Motor neuron (in vitro differentiated cells): Measurements from ENCODE around the gene PRDM8. TPM values are rescaled to one million over a fixed set of nuclear protein-coding genes. Genes with fewer than 3 reads are reported as not detected.

ENCODE experiments used
- ATAC-seq, 8 experiments: fragments of 200-7000 bp; cut with Tn5 transposase; replicated peaks in 6 of 8; 2 replicates each; pipeline ENCODE4 v1.8.0; 2021; ENCODE audit warnings: mild to moderate bottlenecking in 8 of 8, moderate library complexity in 8 of 8
- H3K27ac ChIP-seq, 2 donors: fragments of 250-450 bp; sonication (Bioruptor Pico); 2 replicates each; pipeline ENCODE4 v1.9.0; 2021; ENCODE audit warnings: antibody characterized with exemption in 2 of 2, mild to moderate bottlenecking in 2 of 2, moderate library complexity in 1 of 2
- H3K4me1 ChIP-seq, 2 donors: fragments of 250-450 bp; sonication (Bioruptor Pico); replicated peaks in 1 of 2; 2 replicates each; pipeline ENCODE4 v1.6.1; 2021; ENCODE audit warnings: antibody characterized with exemption in 2 of 2, mild to moderate bottlenecking in 2 of 2, moderate library complexity in 1 of 2
- H3K4me3 ChIP-seq, 5 donors: fragments of 250-450 bp; sonication (Bioruptor Pico); 2 replicates each; pipeline ENCODE4 v1.9.0; 2021; ENCODE audit warnings: antibody characterized with exemption in 5 of 5, mild to moderate bottlenecking in 5 of 5, moderate library complexity in 4 of 5
- WGBS, 10 experiments: fragments of 450-650 bp; shearing (Covaris generic); methylation state at CpG; one replicate each; pipeline ENCODE4 v1.0.0; 2022; 5-methylcytosine and 5-hydroxymethylcytosine counted together
- in situ Hi-C, 9 experiments: fragments of 400-800 bp; cut with MboI; loops; one replicate each; pipeline ENCODE4 v1.15.0; 2021; ENCODE audit warnings: low sequenced_read_pairs in 9 of 9, low pct_unique_long_range_greater_than_20kb in 2 of 9; ENCODE audit not compliant: unreplicated experiment in 9 of 9
- total RNA-seq, 8 experiments: library from RNA; unstranded; fragments of 300-600 nt; gene quantifications; 2 replicates each; pipeline versions ENCODE4 v1.2.3 to v1.2.4, GENCODE V29; 2022

The PRDM8 gene
- total RNA-seq, 8 experiments from 2014 or later, result 0.91 to 62.4 (median 21.7) TPM

DNA sequence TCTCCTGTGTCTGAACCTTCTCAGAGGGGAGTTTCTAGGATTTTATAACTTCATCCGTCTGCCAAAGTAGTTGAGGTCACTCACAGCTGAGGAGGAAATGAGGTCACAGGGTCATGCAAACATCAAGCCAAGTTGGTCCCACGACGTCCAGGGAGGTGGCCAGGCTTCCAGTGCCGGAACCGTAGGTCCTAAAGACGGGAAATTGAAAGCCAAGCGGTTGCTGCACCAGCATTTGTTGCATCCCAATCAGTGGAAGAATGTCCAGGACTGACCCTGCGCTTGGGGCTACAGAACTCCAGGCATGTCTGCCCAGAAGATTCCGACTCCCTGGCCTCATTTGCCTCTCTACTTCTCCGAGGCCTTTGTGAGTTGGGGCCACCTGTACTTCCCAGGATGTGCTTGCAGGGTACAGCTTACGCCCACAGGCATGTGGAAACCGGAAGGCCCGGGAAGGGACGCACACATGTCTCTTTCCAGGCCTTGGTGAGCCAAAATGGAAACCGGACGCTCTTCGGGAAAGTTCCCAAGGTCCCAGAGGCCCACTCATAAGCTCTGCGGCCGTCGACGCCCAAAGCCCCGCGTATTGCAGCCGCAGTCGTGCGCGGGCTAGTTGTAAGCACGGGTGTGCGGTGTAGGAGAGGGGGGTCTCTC lies 9.3 kb downstream of the PRDM8 start:
- in situ Hi-C loops, result loop anchor here in 3 of 9 experiments (25.0 kb wide), 3 partner anchors 856 to 1269 kb away; partner anchors contain the start of gene PAQR3 (in 1 of the 3)
- Histone ChIP-seq H3K27ac (no peak overlapping the region), H3K4me1 (peaks cover 0 to 28% of the 10 kb centered on the region in 2 donors), H3K4me3 (no peak overlapping the region)
- 33 to 89% (median 72%) methylated on average over 1 to 10 of the region's 29 CpGs; no CpG with 5 or more reads in 1 of the 10 experiments for WGBS, 10 experiments
- no peak for ATAC-seq

DNA sequence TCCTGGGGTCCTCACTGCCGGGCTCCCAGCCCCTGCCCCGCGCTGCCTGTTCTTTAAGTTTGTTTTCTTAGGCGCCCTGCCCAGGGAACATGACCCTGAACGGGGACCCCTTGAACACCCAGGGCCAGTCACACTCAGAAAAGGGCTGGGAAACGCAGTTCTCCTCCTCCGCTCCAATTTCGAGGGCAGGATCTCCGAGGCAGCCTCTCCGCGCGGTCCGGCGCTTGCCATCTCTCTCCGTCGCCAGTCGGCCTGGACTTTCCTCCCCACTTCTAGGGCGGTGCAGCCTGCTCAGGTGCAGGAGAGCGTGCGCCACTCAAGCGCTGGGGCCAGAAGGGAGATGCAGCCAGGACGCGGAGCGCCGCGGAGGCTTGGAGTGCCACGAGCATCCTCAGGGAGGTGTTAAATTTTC lies 9.9 kb downstream of the PRDM8 start:
- no peak overlapping the region for H3K4me3 ChIP-seq
- H3K27ac ChIP-seq, result no peak overlapping the region
- WGBS, 10 experiments, result 30 to 100% (median 61%) methylated on average over 1 to 10 of the region's 27 CpGs; no CpG with 5 or more reads in 4 of the 10 experiments
- in situ Hi-C loops, result loop anchor here in 3 of 9 experiments (25.0 kb wide), 3 partner anchors 855 to 1270 kb away; partner anchors contain the start of gene PAQR3 (in 1 of the 3)
- H3K4me1 ChIP-seq, result peaks cover 0 to 28% of the 10 kb centered on the region in 2 donors
- no peak for ATAC-seq

DNA sequence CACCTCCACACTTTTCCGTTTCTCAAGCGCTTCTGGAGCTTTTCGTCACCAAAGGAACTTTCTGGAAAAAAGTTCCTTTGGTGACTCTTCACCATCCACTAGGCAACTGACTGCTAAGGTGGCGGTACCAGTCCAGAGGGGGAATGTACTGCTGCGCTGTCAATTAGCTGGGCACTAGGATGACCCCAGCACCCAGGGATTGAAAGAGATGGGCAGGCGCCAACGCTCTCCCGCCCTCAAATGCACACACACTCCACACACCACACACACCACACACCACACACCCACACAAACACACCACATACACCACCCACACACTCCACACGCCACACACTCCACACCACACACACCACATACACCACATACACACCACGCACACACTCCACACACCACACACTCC lies 10.4 kb downstream of the PRDM8 start:
- Histone ChIP-seq H3K27ac (no peak overlapping the region), H3K4me1 (peaks cover 0 to 28% of the 10 kb centered on the region in 2 donors), H3K4me3 (no peak overlapping the region)
- in situ Hi-C loops, result loop anchor here in 3 of 9 experiments (25.0 kb wide), 3 partner anchors 855 to 1270 kb away; partner anchors contain the start of gene PAQR3 (in 1 of the 3)
- no peak for ATAC-seq
- 45 to 100% (median 91%) methylated on average over 1 to 6 of the region's 10 CpGs; no CpG with 5 or more reads in 1 of the 10 experiments for WGBS, 10 experiments

DNA sequence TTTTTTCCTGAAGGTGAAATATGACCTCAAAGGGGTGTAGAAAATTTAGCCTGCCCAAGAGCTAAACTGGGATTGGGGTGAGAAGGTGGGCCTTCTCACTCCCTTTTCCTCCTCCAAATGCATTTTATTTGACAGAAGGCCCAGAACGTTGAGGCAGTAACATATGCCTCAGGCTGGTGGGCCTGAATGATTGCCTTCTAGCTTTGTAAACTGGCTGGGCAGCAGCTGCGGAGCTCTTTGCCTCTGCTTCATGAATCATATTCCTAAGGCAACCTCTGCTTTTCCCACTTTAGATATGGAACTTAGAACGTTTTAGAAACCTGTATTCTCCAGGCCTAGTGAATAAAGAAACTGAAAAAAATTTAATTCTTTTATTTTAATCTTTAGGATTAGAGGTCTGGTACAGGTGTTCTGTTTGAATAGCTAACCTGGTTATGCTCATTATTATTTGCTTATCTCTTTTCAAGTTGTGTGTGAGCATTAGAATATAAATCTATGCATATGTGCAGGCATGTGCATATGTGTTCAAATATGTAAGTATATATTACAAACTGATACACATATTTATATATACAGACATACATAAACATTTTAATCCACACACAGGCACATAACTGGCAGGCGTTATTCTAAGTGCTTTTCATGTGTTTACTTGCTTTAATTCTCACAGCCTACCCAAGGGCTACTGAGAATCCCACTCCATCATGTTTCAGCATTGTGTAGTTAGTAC lies 11.5 kb downstream of the PRDM8 start:
- no peak overlapping the region for H3K27ac ChIP-seq
- H3K4me1 ChIP-seq, result peaks cover 0 to 24% of the 10 kb centered on the region in 2 donors
- H3K4me3 ChIP-seq, result peak overlapping the region in 1 of 5 donors; percentile 7
- WGBS, 10 experiments, result 7 to 68% (median 46%) methylated on average over 2 to 4 of the region's 4 CpGs; no CpG with 5 or more reads in 2 of the 10 experiments
- in situ Hi-C loops, result loop anchor here in 3 of 9 experiments (25.0 kb wide), 3 partner anchors 854 to 1271 kb away; partner anchors contain the start of gene PAQR3 (in 1 of the 3)
- ATAC-seq, result peak in 5 of 8 experiments; percentile 28 to 90 (median 51)

DNA sequence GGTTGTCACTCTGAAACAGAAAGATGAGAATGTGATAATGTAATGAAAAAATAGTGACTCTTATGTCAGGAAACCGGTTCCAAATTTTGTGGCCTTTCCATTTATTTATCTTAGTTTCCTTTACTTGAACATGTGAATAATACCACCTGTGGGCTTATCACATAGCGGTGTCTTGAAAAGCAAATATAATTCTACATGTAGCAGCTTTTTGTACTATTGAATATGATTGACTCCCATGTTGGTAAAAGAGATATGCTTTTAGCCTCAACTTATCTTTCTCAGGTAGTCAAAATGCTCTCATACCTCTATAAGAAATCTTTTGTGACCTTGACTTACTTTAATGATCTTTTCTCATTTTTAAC lies 12.0 kb downstream of the PRDM8 start:
- WGBS, 10 experiments, result 58 to 100% (median 72%) methylated on average over 1 to 2 of the region's 2 CpGs; no CpG with 5 or more reads in 2 of the 10 experiments
- Histone ChIP-seq H3K27ac (no peak overlapping the region), H3K4me1 (peaks cover 0 to 18% of the 10 kb centered on the region in 2 donors), H3K4me3 (no peak overlapping the region)
- no peak for ATAC-seq
- in situ Hi-C loops, result loop anchor here in 3 of 9 experiments (25.0 kb wide), 3 partner anchors 853 to 1272 kb away; partner anchors contain the start of gene PAQR3 (in 1 of the 3)

DNA sequence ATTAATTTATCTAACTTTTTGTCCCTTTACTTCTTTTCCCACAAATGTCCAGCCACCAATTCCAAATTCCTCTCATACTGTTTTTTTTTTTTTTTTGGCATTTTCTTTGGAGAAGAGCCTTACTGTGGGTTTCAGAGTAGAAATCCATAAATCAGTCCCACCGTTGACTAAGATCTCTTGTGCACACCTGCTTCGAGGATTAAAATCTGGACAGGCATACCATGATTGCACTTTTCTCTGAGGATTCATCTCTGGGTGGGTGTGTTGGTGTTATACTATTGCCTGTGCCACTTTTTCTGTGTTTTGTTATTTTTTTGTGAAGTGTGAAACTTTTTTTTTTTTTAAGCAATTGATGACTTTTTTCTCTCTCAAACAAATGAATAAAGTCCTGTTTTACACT lies 13.2 kb downstream of the PRDM8 start:
- WGBS, 10 experiments, result 60 to 100% (median 79%) methylated on average over 1 to 2 of the region's 2 CpGs; no CpG with 5 or more reads in 3 of the 10 experiments
- Histone ChIP-seq H3K4me3 (no peak overlapping the region), H3K4me1 (peaks cover 0 to 11% of the 10 kb centered on the region in 2 donors), H3K27ac (no peak overlapping the region)
- no peak for ATAC-seq
- in situ Hi-C loops, result loop anchor here in 4 of 9 experiments (10.0 to 25.0 kb wide), 4 partner anchors 852 to 1273 kb away; partner anchors contain the start of gene PAQR3 (in 1 of the 4)

DNA sequence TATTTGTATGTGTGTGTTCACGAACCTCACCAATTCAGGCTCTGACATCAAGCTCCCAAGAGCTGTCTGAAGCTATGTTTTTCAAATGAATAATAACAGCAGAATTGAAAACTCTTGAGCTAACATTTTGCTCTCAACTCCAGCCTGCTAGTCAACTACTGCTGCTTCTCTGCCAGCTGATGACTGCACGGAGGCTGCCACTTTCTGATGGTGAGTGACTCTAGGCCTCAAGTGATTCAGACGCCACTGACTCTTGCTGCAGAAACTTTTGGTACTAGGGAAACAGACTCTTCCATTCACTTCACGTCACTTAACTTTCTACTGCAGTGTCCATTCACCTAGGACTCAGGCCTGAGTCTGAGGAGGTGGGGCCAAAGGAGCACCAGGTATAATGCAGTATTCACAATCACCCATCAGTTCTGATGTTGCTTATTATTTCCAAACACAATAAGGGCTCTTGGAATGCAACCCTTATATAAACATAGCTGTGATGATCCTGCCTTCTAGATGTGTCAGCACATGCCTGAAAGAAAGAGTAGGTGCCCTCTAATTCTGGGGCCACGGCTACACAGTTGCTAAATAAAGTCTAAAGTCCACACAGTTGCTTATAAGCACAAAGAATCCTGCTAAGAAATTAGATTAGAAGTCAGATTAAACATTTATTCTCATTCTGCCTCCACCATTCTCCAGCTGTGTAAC lies 16.0 kb downstream of the PRDM8 start:
- in situ Hi-C loops, result loop anchor here in 4 of 9 experiments (10.0 to 25.0 kb wide), 4 partner anchors 849 to 1276 kb away; partner anchors contain the start of gene PAQR3 (in 1 of the 4)
- ATAC-seq, result no peak
- H3K4me1 ChIP-seq, result peaks cover 0 to 9% of the 10 kb centered on the region in 2 donors
- WGBS, 10 experiments, result 20 to 96% (median 82%) methylated on average over 1 to 5 of the region's 5 CpGs
- no peak overlapping the region for H3K4me3 ChIP-seq
- no peak overlapping the region for H3K27ac ChIP-seq

DNA sequence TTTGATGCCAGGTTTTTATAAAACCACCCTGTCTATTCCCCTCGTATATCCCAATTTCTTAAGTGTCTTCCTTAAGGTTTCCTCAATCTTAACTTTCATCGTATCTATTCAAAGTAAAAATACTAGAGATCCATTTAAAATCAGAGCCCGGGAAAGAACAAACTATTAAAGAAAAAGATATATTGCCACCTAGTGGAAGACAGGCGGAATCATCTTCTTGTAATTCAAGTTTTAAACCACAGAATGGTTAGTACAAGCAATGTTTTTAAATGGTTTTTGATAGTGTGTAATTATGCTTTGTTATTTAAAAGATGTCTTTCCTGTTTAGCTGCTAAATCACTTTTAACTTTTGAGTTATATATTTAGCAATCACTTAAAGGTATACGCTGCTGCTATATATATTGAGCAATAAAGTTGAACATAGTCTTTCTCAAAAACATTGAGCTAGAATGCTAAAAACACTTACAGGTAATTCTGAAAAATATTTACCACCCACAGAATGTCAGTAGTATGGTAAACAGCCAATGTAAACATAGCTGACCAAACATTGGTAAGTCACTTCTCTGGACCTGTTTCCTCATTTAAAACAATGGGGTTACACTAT lies 18.2 kb downstream of the PRDM8 start:
- Histone ChIP-seq H3K4me3 (no peak overlapping the region), H3K27ac (no peak overlapping the region), H3K4me1 (no peaks in the 10 kb centered on the region)
- ATAC-seq, result peak in 2 of 8 experiments; percentile 17 to 23
- in situ Hi-C loops, result loop anchor here in 4 of 9 experiments (10.0 to 25.0 kb wide), 4 partner anchors 847 to 1278 kb away; partner anchors contain the start of gene PAQR3 (in 1 of the 4)
- WGBS, 10 experiments, result 0 to 35% (median 3%) methylated on average over 2 to 5 of the region's 5 CpGs

DNA sequence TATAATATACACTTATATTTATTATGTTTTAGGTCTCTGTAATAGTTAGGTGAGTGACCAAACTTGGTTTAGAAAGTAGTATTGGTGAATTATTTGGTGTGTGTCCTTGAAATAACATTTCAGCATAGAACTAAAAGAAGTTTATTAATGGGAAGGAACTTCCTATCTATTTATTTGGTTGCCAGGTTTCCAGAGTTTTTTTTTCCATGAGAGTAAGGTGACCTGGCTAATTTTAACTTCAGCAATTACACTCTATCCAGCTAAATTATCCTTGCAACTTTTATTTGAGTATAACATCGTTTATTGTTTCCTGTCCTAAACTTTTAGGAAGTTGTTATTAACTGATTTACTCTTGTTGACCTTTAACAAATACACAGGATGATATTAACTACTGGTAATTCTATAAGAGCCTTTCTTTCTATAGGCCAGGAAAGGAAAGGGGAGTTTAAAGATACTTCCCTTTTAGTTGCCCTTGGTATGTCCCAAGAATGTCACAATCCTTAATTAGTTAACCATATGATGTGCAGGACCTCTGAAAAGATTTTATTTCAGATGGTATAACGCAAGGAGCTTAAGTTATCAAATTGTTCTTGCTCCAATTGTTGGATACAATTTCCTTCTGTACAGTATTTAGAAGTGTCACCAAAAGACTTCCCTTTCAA lies 18.9 kb downstream of the PRDM8 start:
- H3K4me1 ChIP-seq, result no peaks in the 10 kb centered on the region
- H3K27ac ChIP-seq, result no peak overlapping the region
- in situ Hi-C loops, result loop anchor here in 4 of 9 experiments (10.0 to 25.0 kb wide), 4 partner anchors 846 to 1279 kb away; partner anchors contain the start of gene PAQR3 (in 1 of the 4)
- H3K4me3 ChIP-seq, result no peak overlapping the region
- ATAC-seq, result no peak
- 21 to 93% (median 70%) methylated on average over 1 to 2 of the region's 2 CpGs for WGBS, 10 experiments

DNA sequence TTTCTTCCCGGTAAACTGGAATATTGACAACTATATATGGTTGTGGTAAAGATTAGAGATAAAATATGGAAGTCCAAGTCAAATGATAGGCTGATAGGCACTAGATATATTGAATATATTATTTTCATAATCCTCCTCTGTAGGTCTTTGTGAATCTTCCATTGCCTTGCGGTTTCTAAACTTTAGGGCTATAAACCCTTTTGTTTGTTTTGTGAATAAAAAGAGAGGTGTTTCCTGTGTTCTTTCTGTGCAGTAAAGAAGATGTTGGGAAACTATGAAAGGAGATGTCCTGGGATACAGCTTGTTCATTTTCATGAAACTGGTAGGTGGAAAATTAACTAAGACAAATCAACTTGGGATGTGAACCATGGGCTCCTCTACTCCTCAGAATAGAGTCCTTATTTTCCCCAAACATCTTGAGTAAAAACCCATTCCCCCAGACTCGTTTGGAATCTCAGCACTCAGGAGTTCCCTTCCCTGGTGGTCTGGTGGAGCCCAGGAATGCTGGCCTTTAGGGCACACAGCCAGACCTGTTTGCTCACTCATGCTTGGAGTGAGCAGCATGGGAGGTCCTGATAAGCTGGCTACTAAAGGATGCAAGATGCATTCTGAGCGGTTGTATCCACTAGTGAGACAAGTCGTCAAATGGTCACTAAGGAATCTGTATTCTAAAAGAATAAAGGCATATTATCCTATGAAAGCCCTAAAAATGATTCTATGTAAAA lies 22.2 kb downstream of the PRDM8 start:
- WGBS, 10 experiments, result 3 to 80% (median 64%) methylated on average over 2 to 5 of the region's 5 CpGs; no CpG with 5 or more reads in 2 of the 10 experiments
- Histone ChIP-seq H3K4me3 (no peak overlapping the region), H3K27ac (no peak overlapping the region), H3K4me1 (no peaks in the 10 kb centered on the region)
- in situ Hi-C loops, result loop anchor here in 4 of 9 experiments (10.0 to 25.0 kb wide), 4 partner anchors 843 to 1282 kb away; partner anchors contain the start of gene PAQR3 (in 1 of the 4)
- ATAC-seq, result no peak

DNA sequence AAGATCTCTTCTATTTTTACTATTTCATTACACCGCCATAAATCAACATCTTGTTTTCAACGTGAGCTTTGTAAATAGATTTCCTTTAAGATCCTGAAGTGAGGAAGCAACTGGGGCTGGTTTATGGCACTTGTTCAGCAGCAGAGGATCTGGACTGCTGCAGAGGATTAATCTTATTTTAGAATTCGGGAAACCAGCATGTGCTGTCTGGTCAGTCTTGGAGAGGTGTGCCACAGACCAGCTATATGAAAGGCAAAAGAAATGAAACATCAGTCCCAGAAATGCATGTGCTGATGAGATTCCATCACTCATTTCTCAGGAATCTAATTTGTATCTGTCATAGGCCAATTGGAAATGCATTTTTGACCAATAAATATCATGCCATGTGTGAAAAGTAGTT lies 23.4 kb downstream of the PRDM8 start:
- Histone ChIP-seq H3K4me3 (no peak overlapping the region), H3K4me1 (peaks cover 0 to 10% of the 10 kb centered on the region in 2 donors), H3K27ac (no peak overlapping the region)
- in situ Hi-C loops, result loop anchor here in 3 of 9 experiments (25.0 kb wide), 3 partner anchors 842 to 1283 kb away; partner anchors contain the start of gene PAQR3 (in 1 of the 3)
- 0 to 60% (median 46%) methylated on average over 2 to 3 of the region's 3 CpGs; no CpG with 5 or more reads in 1 of the 10 experiments for WGBS, 10 experiments
- ATAC-seq, result no peak
